T follicular helper cell (primary cell): ENCODE data around the gene TTK.
A peak's percentile ranks its signal among the peaks of the same experiment; 100 is the strongest.

Experiments
- DNase-seq: peaks from one replicate; pipeline ENCODE4 v3.0.0-alpha.2; 2020; ENCODE audit warnings: low read depth
- total RNA-seq, 2 experiments: gene quantifications; one replicate each; lab custom pipeline; 2026; lab: John Stamatoyannopoulos, UW

TTK gene
- total RNA-seq: 0.72 to 6.0 reads per million in 2 experiments

DNA sequence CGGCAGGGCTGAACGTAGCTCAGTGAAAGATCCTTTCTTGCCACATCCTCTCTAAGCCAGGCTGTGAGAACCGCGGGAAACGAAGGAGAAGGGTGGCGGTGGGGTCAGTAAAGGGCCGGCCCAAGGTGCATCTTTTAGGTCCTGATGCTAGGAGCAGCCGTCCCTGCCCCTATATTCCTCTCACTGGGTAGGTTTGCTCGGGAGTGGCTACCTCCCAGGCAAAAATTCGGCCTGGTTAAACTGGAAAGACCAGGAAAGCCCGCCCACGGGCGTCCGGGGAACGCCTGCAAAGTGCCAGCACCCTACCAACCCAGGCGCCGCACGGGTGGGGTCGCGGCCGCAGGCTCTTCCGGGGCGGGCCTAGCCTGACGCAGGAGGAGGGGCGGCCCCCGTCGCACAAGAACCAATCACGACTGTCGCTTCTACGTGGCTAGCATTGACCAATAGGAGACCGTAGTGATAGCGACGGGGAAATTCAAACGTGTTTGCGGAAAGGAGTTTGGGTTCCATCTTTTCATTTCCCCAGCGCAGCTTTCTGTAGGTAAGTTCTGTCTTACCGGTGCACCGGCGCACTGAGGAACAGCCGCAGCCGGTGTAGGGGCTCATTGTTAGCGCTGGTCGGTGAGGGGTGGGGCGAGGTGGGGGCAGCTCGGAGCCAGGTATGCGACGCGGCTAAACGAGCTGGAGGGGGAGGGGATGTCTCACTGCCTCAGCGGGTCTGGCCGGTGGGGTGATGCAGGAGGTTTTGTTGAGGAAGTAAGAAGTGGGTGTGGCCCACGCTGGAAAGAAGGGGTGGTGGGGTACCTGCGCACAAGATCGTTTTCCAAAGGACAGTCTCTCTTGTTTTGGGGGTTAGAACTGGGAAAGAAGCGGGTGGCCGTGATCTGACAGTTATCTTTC is at the start of gene TTK:
Gene TTK, plus strand, starts transcription at position 477 of the 900 bp plus-strand sequence. CDS start 1,195 bp downstream, outside the sequence.
- peak; percentile 85 for DNase-seq

DNA sequence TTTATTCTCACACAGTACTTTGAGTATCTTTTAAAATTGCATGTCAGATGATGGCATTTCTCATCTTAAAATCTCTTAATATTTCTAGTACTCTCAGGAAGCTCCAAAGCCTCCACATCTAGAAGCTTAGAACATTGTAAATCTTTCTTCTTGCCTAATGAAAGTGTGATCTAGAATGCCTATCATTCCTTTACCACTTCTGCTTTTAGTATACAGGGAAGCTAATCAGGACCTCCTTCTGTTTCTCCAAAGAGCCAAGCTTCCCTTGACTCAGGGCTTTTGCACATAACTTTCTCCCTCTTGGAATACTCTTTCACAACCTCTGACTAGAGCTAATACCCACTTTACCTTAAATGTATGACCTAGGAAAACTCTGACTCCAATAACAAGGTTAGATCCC is 49.6 kb upstream of the TTK start:
- DNase-seq: no peak

DNA sequence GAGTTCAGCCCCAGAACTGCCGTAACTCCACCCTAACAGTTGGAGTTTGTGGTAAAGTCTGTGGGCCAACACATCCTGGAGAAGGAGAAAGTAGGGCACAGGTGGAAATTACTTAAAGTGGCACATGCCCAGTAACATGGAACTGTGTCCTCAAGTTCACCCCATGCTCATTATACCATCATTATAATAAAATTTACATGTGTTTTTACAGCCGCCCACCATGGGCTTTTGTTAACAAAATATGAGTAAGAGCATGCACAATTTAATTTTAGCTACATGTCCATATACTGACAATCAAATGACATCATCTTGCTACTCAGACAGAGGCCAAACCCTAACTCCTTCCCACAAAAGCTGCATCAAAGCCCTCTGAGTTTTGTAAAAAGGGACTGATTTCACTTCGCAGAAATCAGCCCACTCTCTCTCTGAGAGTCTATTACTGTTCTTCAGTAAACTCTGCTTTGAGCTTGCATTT is 39.8 kb upstream of the TTK start:
- DNase-seq: no peak

- DNase-seq: no peak
Measured at GRCh38 chr6:79967178-79967577, 37.3 kb upstream of the TTK start.

DNA sequence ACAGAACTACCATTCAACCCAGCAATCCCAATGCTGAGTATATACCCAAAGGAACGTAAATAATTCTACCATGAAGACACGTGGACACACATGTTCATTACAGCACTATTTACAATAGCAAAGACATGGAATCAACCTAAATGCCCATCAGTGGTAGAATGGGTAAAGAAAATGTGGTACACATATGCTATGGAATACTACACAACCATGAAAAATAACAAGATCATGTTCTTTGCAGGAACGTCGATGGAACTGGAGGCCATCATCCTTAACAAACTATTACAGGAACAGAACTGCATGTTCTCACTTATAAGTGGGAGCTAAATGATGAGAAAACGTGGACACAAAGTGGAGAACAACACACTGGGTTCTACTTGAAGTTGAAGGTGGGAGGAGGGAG is 34.7 kb upstream of the TTK start:
- no peak for DNase-seq

GRCh38 chr6:79971193-79971592 is 33.3 kb upstream of the TTK start:
- no peak for DNase-seq

DNA sequence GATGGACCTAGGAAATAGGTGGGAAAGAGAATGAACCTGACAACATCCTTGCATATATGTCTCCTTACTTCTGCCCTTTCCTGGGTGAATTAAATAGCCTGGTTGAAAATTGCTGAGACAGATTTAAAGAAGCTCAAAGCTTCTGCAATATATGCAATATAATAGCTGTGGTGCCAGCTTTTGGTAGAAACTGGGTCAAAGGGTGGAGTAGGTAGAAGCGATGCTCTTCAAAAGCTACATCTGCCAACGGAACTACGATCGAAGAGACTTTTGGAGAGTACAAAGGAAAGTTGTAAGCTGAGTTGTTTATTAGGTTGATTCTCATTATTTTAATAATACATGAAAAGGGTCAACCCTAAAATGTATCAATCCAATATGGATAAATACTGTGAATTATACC is 22.8 kb upstream of the TTK start:
- DNase-seq: no peak

DNA sequence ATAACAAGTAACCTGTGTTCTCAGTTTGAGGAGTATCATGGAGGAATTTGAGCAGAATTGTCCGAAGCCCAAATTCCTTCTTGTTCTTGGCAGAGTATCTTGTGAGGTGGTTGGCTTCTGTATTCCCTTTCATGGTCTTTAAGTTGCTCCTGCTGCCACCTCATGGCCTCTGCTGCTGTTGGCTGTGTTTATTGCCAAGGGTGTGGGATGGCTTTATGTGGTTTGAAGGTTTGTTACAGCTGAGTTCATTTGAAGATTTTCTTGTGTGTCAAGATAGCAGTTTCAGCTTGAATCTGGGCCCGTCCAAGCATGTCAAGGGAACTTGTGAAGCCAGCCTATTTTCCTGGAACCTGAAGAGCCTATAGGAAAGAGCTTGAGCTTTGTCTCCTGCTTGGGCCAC is 20.2 kb upstream of the TTK start:
- no peak for DNase-seq

- DNase-seq: no peak
Measured at GRCh38 chr6:79985128-79985527, 19.3 kb upstream of the TTK start.

DNA sequence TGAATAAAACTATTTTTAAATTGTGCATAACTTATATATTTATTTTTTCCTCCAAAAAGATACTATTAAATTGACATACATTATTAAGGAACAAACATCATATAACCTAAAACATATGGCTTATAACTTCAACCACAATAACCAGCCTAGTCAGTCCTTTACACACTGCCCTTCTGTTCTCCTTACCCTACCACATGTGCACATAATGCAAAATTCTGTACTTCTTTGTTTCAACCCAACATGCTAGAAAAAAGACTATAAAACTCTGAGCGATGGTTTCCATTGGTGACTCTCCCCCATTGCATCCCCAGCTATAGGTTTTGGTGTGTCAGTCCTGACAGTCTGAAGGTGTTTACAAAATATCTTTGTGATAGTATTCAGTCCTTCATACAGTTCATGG is 14.8 kb upstream of the TTK start:
- DNase-seq: no peak

DNA sequence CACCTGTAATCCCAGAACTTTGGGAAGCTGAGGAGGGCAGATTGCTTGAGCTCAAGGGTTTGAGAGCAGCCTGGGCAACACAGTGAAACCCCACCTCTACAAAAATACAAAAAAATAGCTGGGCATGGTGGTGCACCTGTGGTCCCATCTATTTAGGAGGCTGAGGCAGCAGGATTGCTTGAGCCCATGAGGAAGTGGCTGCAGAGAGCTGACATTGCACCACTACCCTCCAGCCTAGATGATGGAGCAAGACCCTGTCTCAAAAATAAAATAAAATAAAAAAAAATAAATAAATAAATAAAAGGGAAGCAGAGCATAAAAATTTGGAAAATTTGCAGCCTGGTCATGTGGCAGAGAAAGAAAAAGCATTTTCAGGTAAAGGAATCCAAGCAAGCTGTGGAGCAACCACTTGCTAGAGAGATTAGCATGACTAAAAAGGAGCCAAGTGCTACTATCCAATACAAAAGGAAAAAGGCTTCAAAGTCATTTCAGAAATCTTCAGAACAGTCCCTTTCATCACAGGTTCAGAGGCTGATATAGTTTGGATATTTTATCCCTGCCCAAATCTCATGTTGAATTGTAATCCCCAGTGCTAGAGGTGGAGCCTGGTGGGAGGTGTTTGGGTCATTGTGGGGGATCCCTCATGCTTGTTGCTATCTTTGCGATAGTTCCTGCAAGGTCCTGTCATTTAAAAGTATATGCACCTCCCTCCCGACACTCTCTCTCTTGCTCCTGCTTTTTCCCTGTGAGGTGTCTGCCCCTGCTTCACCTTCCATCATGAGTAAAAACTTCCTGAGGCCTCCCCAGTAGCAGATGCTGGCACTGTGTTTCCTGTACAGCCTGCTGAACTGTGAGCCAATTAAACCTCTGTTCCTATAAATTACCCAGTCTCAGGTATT is 11.2 kb upstream of the TTK start:
- no peak for DNase-seq

DNA sequence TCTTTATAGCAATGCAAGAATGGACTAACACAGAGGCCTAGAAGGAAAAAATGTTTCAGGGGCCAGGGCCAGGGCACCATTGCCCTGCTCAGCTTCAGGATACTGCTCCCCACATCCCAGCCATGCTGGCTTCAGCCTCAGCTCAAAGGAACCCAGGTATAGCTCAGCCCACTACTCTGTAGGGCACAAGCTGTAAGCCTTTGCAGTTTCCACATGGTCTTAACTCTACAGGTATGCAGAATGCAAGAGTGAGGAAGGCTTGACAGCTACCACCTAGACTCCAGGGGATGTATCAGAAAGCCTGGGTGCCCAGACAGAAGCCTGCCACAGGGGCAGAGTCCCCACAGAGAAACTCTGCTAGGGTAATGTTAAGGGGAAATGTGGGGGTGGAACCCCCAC is 10.5 kb upstream of the TTK start:
- no peak for DNase-seq

DNA sequence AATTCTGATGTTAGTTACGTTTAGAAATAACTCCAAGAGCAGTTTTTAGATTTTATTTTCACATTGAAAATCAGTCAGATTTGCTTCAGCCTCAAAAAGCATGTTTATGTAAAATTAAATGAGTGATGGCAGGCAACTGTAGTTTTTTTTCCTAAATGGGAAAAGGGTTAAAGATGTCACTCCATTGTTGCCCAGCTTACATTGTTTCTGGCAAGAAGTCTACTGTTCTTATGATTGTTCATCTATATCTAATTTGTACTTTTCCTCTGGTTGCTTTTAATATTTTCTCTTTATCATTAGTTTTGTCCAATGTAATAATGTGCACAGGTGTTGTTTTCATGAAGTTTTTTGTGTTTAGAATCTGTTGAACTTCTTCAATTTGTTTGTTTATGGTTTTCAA is 6.7 kb upstream of the TTK start:
- no peak for DNase-seq

GRCh38 chr6:80001337-80001736 is 3.1 kb upstream of the TTK start:
- no peak for DNase-seq

DNA sequence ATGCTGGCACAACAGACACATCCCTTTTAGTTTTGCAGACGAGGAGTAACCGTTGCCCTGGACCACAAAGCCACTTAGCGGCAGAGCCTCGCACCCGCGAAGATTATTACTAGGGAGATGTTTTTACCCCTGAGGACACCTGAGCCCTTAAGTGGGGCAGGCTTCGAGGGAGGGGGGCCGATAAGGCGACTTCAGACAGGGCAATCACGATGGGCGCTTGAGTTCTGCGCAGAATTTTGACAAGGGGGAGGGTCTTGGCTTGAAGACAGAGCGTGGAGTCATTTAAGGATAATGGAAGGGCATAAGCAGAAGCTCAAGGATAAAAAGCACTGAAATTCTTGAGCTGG is 650 bp upstream of the TTK start:
- DNase-seq: peak; percentile 2

GRCh38 chr6:80005406-80005805 is 957 bp downstream of the TTK start:
- no peak for DNase-seq

- DNase-seq: no peak
Measured at GRCh38 chr6:80006541-80006940, 2.1 kb downstream of the TTK start.

DNA sequence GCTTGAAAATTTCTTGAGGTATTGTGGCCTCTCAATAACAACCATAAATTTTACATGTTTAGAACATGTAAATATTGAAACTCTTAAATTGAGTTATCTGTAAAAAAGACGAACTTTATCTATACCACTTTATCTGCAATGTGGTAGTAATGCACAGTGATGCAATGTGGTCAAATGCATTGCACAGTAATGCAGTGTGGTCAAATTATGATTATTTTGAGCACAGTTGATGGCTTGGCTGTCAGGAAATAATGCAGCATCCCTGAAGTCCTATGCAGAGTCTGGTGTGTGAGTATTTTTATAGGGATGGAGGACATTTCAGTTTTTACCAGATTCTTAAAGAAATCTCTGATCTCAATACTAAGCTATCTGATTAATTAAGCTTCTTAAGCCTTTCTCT is 5.1 kb downstream of the TTK start:
- DNase-seq: no peak

DNA sequence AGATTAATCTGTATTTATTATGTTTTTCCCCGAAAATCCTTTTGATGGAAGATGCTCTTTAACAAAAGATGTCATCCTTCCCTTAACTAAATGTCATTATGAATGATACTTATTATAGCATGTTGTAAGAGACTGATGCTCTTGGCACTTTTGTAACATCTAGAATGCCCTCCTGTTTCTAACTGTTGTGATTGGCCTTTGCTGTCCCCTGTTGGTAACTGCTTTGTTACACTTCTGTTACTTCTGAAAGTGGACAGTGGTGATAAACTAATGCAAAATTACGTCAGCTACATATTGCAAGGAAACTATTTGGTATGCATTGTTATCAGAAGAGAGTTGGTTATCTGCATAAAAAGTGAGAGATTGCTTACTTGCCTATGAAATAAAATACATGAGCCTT is 5.8 kb downstream of the TTK start:
- no peak for DNase-seq

- DNase-seq: no peak
Measured at GRCh38 chr6:80015839-80016435, 11.5 kb downstream of the TTK start.

- no peak for DNase-seq
Measured at GRCh38 chr6:80020381-80021120, 16.1 kb downstream of the TTK start.

- DNase-seq: no peak
Measured at GRCh38 chr6:80021131-80021530, 16.7 kb downstream of the TTK start.
